NT2/D1 (cell line): ENCODE measurements around the gene CREB3L1.

Experiments used
- SUZ12 ChIP-seq: IDR thresholded peaks from 2 replicates; pipeline ENCODE4 v1.6.1; 2011; ENCODE audit not compliant: insufficient read length, insufficient read depth; ENCODE audit errors: extremely low read depth
- YY1 ChIP-seq: IDR thresholded peaks from 2 replicates; pipeline ENCODE4 v1.6.1; 2011; ENCODE audit not compliant: insufficient read length, insufficient read depth
- ZNF274 ChIP-seq: IDR thresholded peaks from 2 replicates; pipeline ENCODE4 v1.6.1; 2011; ENCODE audit warnings: mild to moderate bottlenecking, low read depth, low read length

DNA sequence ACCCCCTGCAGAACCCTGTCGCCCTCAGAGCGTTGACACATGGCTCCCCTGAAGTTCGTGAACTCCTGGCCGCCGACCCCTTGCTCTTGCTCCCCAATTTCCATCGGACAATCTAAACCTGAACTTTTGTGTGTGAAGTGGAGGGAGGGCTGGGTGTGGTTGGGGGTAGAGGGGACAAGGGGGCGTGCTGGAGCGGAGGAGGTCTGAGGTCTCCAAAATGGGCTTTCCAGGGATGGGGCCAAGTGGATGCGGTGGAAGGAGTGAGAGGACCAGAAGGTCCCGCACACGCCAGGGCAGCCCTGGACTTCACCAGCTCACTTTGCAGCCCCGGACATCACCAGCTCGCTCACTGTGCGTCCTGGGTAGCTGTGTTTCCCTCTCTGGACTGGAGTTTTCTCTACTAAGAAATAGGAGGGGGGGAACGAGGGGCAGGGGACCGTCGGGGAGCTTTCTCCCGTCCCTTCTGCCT, 18.6 kb downstream of the CREB3L1 start:
- TF ChIP-seq ZNF274 (no peak), YY1 (no peak), SUZ12 (no peak)
